Neural progenitor cell (in vitro differentiated cells): ENCODE measurements around the gene MGST2.

Source experiments
- EZH2 ChIP-seq: fragments of 200-600 bp; sonication (generic); IDR thresholded peaks from 2 replicates; pipeline ENCODE4 v1.6.1; 2017; ENCODE audit warnings: antibody characterized with exemption, mild to moderate bottlenecking, moderate library complexity
- TF ChIP-seq, protein P1 (sequence below): fragments of 200-600 bp; sonication (generic); IDR thresholded peaks from 2 replicates; pipeline ENCODE4 v1.5.1; 2017; ENCODE audit warnings: antibody characterized with exemption, mild to moderate bottlenecking

DNA sequence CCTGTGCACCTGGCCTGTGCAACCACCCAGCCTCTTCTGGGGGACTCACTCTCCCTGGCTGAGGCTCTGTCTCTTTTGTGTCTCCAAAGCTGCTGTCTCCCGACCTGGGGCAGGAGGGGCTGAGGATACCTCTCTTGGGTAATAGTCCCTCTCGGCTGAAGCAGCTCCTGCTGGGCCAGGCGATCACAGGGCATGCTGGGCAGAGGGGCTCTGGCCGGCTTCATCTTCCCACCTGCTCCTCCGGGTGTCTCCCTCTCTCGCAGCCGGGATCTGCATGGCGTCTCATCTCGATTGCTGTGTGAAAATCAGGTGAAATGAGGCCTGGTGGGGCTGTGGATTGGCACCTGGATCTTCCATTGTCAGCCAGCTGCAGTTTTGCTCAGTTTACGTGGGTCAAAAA lies 53.2 kb downstream of the MGST2 start:
- TF ChIP-seq, protein P1, sequence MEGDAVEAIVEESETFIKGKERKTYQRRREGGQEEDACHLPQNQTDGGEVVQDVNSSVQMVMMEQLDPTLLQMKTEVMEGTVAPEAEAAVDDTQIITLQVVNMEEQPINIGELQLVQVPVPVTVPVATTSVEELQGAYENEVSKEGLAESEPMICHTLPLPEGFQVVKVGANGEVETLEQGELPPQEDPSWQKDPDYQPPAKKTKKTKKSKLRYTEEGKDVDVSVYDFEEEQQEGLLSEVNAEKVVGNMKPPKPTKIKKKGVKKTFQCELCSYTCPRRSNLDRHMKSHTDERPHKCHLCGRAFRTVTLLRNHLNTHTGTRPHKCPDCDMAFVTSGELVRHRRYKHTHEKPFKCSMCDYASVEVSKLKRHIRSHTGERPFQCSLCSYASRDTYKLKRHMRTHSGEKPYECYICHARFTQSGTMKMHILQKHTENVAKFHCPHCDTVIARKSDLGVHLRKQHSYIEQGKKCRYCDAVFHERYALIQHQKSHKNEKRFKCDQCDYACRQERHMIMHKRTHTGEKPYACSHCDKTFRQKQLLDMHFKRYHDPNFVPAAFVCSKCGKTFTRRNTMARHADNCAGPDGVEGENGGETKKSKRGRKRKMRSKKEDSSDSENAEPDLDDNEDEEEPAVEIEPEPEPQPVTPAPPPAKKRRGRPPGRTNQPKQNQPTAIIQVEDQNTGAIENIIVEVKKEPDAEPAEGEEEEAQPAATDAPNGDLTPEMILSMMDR: no peak
- TF ChIP-seq EZH2: no peak
